NCI-H524 treated with DMSO at 0.1 percent for 48 hours (cell line): ENCODE data around the gene EEF1E1.

ENCODE experiments used
- DNase-seq: peaks from one replicate; lab custom pipeline; 2025; lab: John Stamatoyannopoulos, UW

The EEF1E1 gene

DNA sequence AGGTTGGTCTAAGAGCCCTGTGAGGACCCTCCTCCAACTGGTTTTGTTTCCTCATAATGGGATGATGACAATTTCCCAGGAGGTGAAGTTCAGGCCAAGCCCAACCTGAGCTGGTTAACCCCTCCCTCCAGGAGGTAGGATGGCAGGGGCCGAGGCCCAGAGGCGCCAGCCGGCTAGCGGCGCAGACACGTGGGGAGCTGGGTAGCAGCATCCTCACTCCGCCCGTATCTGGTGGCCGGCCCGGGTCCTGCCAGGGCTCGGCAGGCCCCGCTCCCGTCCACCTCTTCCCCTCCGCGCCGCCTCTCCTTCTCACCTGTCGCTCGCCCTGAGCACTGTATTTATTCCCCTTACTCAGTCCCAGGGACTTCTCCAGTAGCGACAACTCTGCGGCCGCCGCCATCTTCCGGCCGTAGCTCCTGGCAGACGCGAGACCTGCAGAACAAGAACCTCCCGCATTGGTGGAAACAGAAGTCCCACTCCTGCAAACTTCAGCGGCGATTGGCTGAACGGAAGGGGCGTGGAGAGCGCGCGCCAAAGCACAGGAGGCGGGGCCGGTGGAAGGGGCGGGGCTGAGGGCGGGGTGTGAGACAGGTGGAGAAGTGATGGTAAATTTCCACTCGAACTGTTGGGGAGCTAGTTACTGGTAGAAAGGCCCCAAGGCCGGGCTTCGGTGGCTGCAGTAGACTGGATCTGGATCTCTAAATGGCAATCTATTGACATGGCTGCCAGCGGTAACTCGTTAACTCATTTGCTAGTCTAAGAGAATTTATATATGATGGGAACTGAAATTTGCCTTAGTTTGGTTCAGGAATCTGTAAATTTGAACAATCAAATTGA is at the start of gene EEF1E1:
Gene EEF1E1 (minus strand): TSS at position 427 of the 837 bp plus-strand sequence. CDS start 27 bp downstream, at position 400.
- DNase-seq = peak; percentile 80

DNA sequence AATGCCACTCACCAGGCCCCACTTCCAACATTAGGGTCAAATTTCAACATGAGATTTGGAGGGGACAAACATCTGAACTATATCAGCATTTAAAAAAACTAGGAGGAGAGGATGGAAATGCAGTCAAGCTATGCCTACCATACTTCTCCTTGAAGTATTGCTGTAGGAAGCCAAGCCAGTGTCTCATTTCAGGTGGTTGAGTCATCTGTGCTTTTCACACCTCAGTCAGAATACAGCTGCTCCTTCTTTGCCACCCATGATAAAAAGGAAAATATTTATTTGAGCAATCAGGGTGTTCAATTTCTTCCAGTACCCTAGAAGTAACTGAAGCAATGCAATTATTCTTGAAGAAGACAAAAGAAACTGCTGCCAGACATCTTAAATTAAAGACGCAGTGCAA is 47.0 kb upstream of the EEF1E1 start:
- no peak for DNase-seq

- DNase-seq = no peak
These were observed 41.6 kb upstream of the EEF1E1 start for GRCh38 chr6:8143945-8144344.

DNA sequence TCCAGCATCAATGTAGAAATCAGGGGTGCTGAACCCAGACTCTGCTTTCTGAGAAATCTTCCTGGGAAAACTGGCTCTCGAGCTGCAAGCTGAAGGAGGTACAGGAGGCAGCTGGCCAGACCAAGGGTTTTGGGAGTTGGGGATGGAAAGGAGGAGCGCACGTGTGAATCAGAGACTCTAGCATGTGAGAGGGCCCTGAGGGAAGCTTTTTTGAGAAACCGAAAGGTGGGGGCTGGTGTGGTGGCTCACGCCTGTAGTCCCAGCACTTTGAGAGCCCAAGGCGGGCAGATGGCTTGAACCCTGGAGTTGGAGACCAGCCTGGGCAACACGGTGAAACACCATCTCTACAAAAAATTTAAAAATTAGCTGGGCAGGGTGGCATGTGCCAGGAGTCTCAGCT is 37.1 kb upstream of the EEF1E1 start:
- DNase-seq = no peak

GRCh38 chr6:8137529-8137939 is 35.2 kb upstream of the EEF1E1 start:
- no peak for DNase-seq

- no peak for DNase-seq
These were observed 32.9 kb upstream of the EEF1E1 start for GRCh38 chr6:8135276-8135675.

DNA sequence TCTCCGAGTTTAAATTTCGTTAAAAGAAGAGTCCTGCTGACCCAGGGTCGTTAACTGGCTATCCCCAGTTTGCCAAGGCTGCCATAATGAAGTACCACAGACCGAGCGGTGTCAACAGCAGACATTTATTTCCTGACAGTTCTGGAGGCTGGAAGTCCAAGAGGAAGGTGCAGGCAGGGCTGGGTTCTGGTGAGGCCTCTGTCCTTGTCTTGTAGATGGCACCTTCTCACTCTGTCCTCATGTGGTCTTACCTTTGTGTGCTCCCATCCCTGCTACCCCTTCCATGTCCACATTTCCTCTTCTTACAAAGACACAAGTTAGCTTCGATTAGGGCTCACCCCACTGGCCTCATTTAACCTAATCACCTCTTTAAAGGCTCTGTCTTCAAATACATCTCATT is 29.8 kb upstream of the EEF1E1 start:
- no peak for DNase-seq

DNA sequence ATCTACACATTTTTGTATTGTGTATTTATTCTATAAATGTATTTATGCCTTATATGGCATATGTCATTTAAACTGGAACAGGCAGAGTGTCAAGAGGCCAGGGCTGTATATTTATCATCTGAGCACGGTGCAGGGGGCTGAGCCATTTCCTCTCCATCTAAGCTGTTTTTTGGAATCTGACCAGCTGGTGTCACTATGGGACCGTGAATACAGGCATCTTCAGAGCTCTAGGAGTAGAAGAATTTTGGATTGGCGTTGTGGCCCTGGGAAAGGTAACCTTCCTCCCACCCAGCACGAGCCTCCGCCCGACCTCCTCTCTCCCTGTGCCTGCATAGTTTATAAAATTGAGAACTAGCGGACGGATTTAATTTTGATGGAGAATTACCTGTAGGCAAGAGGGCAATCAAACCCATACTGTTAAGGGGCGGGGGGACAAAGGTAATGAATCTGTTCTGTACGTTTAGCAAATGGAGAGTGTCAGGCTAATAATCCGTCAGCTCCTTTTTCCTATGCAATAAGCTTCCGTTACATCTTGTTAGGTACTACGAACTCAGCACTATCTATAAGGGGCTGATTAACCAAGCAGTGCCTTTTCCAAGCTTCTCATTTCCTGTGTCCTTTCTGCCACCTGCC is 29.0 kb upstream of the EEF1E1 start:
- DNase-seq = peak; percentile 17

GRCh38 chr6:8130399-8130798 is 28.1 kb upstream of the EEF1E1 start:
- DNase-seq = no peak

DNA sequence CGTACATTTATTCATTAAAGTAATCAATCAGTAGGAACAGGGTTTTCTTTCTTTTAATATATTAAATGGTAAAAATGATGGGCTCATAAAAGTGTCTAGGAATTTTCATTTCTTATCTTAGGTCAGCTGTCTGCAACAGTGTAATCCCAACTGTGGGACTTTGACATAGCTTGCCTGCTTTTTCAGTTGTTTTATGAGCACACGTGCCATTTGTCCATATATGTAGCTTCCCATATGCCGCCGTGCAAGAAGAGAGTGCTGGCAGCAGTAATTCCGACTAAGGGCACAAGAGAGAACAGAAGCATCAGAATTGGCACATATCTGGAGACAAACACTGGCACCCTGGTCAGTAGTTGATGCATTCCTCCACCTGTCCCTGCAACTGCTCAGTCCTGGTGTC is 20.9 kb upstream of the EEF1E1 start:
- no peak for DNase-seq

DNA sequence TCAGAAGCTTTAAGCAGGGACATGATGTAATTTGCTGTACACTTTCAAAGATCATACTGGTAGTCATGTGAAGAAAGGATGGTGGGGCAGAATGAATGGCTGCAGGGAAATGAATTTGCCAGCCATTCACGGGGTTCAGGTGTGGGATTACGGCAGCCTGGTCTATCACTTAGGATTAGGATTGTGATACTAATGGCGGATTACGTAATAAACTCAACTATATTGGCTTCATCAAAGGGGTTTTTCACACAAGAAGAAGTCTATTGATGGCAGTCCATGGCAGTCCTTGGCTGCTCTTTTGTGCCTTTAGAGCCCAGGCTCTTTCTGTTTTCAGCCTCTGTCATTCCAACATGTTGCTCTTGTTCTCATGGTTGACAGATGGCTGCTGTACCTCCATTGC is 12.6 kb upstream of the EEF1E1 start:
- no peak for DNase-seq

DNA sequence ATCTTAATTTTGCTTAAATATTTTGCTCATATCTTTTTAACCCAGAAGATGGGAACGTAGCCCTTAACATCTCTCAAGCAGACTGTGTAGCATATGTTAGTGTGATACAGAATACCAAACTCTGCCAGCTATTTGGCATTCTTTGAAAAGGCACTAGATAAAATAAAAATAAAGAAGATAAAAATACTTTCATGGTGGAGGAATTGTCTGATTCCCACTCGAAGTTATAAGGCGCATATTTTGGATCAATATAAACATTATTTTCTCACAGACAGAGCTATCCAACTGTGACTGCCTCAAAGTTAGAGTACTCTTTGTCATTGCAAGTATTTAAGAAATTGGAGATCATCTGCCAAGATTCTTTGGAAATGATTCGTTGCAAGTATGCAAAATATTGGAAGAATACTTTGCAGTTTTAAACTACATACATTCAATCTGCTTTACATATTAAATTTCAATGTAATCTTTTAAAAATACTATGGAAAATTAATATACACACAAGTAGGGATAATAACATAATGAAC is 10.8 kb upstream of the EEF1E1 start:
- no peak for DNase-seq

GRCh38 chr6:8110725-8111124 is 8.4 kb upstream of the EEF1E1 start:
- DNase-seq = no peak

GRCh38 chr6:8110117-8110721 is 7.9 kb upstream of the EEF1E1 start:
- DNase-seq = no peak

GRCh38 chr6:8108759-8109539 is 6.6 kb upstream of the EEF1E1 start:
- no peak for DNase-seq

GRCh38 chr6:8108031-8108660 is 5.8 kb upstream of the EEF1E1 start:
- DNase-seq = no peak

DNA sequence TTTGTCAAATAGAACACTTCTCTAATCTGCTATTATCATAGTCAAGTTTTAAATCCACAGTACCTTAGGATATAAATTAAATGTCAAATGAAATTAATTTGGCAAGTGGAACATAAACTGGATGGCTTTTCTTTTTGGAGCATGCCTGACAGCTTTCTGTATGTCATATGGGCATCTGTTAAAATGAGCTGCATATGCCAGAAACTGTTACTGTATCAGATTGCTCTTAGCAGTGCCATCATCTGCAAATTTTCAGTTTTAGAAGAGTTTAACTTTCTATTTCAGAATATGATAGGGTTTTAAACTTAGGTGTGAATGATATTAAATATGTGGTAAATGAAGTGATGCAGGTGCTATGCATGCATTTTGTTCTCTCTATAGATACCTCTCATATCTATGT is 3.4 kb upstream of the EEF1E1 start:
- no peak for DNase-seq

- DNase-seq = no peak
These were observed 1.4 kb upstream of the EEF1E1 start for GRCh38 chr6:8103726-8104125.

- no peak for DNase-seq
These were observed 2.0 kb downstream of the EEF1E1 start for GRCh38 chr6:8100159-8100854.

GRCh38 chr6:8090650-8091049 is 11.7 kb downstream of the EEF1E1 start:
- DNase-seq = no peak

GRCh38 chr6:8088886-8089285 is 13.5 kb downstream of the EEF1E1 start:
- no peak for DNase-seq
